ENCODE results near the gene PITX3.

DNA sequence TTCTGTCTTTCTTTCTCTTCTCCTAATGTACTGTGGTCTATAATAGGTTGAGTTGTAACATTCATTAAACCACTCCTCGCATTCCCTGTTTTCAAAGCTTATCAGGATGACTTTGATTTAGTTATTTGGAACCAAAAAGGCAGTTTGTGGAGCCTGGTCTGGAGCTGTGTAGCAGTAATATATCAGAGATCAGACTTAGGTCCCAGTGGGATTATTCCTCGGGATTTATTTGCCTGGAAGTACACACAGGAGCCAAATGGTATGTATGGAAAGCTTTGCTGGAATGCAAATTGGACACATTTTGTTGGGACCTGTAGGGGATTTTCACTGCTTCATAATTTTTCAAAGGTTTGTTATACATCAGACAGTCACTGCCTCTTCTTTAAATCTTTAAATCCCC, 44.9 kb upstream of the PITX3 start:
- TF ChIP-seq, protein P1, sequence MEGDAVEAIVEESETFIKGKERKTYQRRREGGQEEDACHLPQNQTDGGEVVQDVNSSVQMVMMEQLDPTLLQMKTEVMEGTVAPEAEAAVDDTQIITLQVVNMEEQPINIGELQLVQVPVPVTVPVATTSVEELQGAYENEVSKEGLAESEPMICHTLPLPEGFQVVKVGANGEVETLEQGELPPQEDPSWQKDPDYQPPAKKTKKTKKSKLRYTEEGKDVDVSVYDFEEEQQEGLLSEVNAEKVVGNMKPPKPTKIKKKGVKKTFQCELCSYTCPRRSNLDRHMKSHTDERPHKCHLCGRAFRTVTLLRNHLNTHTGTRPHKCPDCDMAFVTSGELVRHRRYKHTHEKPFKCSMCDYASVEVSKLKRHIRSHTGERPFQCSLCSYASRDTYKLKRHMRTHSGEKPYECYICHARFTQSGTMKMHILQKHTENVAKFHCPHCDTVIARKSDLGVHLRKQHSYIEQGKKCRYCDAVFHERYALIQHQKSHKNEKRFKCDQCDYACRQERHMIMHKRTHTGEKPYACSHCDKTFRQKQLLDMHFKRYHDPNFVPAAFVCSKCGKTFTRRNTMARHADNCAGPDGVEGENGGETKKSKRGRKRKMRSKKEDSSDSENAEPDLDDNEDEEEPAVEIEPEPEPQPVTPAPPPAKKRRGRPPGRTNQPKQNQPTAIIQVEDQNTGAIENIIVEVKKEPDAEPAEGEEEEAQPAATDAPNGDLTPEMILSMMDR (conservative IDR thresholded peaks at IDR 0.05; ENCODE audit: low read depth in 2 of 2) = no peak
- TF ChIP-seq, protein P2, sequence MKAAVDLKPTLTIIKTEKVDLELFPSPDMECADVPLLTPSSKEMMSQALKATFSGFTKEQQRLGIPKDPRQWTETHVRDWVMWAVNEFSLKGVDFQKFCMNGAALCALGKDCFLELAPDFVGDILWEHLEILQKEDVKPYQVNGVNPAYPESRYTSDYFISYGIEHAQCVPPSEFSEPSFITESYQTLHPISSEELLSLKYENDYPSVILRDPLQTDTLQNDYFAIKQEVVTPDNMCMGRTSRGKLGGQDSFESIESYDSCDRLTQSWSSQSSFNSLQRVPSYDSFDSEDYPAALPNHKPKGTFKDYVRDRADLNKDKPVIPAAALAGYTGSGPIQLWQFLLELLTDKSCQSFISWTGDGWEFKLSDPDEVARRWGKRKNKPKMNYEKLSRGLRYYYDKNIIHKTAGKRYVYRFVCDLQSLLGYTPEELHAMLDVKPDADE (IDR thresholded peaks at IDR 0.05) = no peak
- TF ChIP-seq, protein P3, sequence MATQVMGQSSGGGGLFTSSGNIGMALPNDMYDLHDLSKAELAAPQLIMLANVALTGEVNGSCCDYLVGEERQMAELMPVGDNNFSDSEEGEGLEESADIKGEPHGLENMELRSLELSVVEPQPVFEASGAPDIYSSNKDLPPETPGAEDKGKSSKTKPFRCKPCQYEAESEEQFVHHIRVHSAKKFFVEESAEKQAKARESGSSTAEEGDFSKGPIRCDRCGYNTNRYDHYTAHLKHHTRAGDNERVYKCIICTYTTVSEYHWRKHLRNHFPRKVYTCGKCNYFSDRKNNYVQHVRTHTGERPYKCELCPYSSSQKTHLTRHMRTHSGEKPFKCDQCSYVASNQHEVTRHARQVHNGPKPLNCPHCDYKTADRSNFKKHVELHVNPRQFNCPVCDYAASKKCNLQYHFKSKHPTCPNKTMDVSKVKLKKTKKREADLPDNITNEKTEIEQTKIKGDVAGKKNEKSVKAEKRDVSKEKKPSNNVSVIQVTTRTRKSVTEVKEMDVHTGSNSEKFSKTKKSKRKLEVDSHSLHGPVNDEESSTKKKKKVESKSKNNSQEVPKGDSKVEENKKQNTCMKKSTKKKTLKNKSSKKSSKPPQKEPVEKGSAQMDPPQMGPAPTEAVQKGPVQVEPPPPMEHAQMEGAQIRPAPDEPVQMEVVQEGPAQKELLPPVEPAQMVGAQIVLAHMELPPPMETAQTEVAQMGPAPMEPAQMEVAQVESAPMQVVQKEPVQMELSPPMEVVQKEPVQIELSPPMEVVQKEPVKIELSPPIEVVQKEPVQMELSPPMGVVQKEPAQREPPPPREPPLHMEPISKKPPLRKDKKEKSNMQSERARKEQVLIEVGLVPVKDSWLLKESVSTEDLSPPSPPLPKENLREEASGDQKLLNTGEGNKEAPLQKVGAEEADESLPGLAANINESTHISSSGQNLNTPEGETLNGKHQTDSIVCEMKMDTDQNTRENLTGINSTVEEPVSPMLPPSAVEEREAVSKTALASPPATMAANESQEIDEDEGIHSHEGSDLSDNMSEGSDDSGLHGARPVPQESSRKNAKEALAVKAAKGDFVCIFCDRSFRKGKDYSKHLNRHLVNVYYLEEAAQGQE (IDR thresholded peaks at IDR 0.05; ENCODE audit: unreplicated experiment) = no peak
- TF ChIP-seq ZNF114 (CRISPR knock-in tag; IDR thresholded peaks at IDR 0.05) = no peak
